Measurements from ENCODE around the gene SLC12A4. TPM values are rescaled to one million over a fixed set of nuclear protein-coding genes. Genes with fewer than 3 reads are reported as not detected.

Gene SLC12A4
- total RNA-seq, 2 donors from 2014 or later = 12.0 to 16.9 TPM

DNA sequence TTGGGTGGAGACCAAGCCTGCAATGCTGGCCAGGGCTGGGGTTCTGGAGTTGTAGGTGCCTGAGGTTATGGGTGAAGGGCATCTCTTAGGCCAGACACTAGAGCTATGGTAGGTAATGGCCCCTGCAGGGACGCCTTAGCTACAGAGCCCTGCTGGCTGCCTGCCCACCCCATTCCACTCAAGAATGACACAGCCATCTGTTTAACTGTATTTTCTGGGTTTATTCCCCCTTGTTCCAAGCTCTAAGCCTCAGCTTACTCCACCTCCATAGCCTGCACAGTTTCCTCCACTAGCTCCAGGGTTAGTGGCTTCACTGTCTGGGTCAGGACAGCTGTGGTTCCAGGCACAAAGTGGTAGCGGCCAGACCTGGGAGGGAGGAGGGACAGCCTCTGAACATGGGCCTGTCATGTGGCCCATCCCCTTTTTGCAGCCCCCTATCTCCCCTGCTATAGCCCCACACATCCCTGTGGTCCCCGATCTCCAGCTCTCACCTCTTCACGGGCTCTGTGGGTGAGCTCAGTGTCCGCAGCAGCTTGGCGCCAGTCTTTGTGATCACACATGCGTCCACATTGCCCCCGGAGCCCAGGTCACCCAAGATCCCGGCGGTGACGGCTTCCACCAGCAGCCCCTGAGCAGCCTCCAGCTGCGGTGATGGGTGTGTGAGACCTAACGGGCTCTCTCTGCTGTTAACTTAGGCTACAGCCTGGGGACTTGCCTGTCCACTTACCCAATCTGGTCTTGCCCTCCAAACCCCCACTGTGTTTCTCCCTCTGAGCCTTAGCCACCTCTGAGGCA, 33.9 kb downstream of the SLC12A4 start:
- no peak for DNase-seq

DNA sequence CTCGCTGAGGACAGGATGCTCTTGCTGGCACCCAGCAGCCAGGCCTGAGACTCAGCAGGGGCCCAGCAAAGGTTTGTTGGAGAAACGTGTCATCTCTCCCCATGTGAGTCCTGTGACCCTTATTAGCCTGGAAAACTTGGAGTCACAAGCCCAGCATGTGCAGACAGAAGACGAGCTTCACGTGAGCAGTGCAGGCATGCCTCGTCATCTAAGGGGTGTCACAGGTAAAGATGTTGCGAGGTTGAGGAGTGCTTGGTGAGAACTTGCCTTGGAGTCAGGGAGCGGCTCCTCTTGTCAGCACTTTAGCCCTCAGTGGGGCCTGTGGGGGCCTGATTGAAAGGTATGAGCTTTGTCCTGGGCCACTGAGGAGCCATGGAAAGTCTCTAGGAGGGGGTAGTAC, 34.6 kb downstream of the SLC12A4 start:
- DNase-seq = no peak
- intact Hi-C loops (cut with DNase I, micrococcal nuclease) = no loop called here
- no peak for ATAC-seq

More for the DNA sequence above, 33.9 kb downstream of the SLC12A4 start:
- intact Hi-C loops (cut with DNase I, micrococcal nuclease) = no loop called here
- ATAC-seq = no peak

GRCh38 chr16:67932462-67932840, 36.0 kb downstream of the SLC12A4 start:
- intact Hi-C loops (cut with DNase I, micrococcal nuclease) = no loop called here
- no peak for ATAC-seq

DNA sequence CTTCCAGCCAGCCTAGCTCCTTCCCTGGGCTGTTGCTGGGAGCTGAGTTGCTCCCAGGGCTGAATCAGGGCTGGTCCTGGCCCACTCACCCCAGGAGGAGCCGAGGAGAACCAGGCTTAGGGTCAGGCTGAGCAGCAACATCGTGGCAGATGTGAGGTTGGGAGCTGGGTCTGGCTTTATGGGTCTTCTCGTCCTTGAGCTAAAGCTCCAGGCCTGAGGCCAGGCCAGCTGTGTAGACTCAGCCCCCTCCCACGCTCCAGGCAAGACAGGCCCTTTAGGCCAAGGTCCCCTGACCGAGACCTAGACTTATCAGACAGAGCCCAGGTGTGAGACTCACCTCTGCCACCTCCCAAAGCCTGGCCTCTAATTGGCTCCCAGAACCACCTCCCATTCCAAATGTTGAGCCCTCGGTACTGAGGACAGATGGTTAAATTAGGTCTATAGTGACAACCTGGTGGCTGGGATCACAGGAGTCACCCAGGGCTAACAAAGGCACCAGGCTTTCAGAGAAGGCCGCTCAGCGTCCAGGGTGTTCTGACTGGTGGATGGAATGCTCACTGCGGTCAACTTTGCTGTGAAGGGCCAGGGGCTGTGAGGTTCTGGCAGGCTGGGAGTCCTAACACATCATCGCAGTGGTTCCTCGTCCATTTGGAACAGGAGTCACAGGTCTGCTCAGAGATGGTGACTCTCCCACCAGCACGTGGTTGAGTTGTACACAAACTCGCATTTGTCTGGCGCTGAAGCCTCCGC, 36.5 kb downstream of the SLC12A4 start, which contains the start of gene CTRL:
Gene CTRL (minus strand): TSS at position 151 of the 750 bp plus-strand sequence. CDS start 10 bp downstream, at position 141.
- ATAC-seq (no peak), DNase-seq (no peak)
- intact Hi-C loops (cut with DNase I, micrococcal nuclease) = no loop called here

More at GRCh38 chr16:67932462-67932840, 36.0 kb downstream of the SLC12A4 start:
- no peak for DNase-seq

GRCh38 chr16:67930678-67931211, 37.7 kb downstream of the SLC12A4 start:
- intact Hi-C loops (cut with DNase I, micrococcal nuclease) = no loop called here
- peak in 1 of 2 donors; percentile 14 for DNase-seq
- ATAC-seq = no peak

GRCh38 chr16:67930191-67930590, 38.2 kb downstream of the SLC12A4 start:
- DNase-seq (no peak), ATAC-seq (no peak)
- intact Hi-C loops (cut with DNase I, micrococcal nuclease) = no loop called here

DNA sequence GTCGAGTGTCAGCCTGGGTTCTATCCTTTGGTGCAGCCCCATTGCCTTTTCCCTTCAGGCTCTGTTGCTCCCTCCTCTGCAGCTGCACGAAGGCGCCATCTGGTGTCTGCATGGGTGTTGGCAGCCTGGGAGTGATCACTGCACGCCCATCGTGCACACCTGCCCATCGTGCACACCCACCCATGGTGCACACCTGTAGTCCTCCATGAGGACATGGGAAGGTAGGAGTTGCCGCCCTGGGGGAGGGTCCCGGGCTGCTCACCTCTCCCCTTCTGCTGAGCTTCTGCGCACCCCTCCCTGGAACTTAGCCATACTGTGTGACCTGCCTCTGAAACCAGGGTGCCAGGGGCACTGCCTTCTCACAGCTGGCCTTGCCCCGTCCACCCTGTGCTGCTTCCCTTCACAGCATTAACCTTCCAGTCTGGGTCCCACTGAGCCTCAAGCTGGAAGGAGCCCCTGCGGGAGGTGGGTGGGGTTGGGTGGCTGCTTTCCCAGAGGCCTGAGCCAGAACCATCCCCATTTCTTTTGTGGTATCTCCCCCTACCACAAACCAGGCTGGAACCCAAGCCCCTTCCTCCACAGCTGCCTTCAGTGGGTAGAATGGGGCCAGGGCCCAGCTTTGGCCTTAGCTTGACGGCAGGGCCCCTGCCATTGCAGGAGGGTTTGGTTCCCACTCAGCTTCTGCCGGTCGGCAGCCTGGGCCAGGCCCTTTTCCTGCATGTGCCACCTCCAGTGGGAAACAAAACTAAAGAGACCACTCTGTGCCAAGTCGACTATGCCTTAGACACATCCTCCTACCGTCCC, 39.7 kb downstream of the SLC12A4 start:
- DNase-seq (peak; percentile 63 to 80), ATAC-seq (peak; percentile 78)
- intact Hi-C loops (cut with DNase I, micrococcal nuclease) = loop anchor here in 1 of 2 donors (5.0 to 10.0 kb wide), 2 partner anchors 41 to 114 kb away; no protein-coding TSS in a partner anchor

DNA sequence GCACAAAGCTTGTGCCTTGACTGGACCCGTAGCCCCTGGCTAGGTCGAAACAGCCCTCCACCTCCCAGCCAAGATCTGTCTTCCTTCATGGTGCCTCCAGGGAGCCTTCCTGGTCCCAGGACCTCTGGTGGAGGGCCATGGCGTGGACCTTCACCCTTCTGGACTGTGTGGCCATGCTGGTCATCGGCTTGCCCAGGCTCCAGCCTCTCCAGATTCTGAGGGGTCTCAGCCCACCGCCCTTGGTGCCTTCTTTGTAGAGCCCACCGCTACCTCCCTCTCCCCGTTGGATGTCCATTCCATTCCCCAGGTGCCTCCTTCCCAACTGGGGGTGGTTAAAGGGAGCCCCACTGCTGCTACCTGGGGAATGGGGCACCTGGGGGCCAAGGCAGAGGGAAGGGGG, 40.3 kb downstream of the SLC12A4 start:
- DNase-seq (no peak), ATAC-seq (peak; percentile 4)
- intact Hi-C loops (cut with DNase I, micrococcal nuclease) = loop anchor here in 1 of 2 donors (5.0 to 10.0 kb wide), 2 partner anchors 41 to 113 kb away; no protein-coding TSS in a partner anchor

GRCh38 chr16:67927131-67927941, 41.1 kb downstream of the SLC12A4 start:
- DNase-seq (no peak), ATAC-seq (no peak)
- intact Hi-C loops (cut with DNase I, micrococcal nuclease) = loop anchor here in 1 of 2 donors (5.0 to 10.0 kb wide), 2 partner anchors 40 to 113 kb away; no protein-coding TSS in a partner anchor

DNA sequence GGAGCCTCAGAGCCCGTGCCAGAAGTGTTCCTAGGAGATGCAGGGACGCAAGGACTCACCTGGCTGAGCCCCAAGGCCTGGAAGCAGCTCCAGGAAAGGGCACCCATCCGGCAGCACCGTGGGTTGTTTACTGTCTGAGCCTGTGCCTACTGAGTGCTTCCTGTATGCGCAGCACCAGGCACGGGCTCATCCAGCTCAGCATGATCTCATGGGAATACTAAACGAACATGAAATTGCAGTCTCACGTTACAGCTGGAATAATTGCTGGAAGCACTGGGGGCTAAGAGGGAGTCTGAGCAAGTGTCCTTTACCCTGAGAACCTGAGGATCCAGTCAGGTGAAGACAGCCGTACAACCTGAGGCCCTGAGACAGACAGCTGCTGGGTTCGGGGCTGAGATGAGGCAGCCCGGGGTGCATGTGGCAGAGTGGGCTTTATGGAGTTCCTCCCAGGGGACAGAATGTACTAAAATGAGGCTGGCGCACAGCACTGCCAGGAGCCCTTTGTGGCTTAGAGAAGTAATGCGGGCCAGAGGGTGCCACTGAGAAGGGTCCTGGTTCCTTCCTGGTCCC, 42.2 kb downstream of the SLC12A4 start:
- no peak for DNase-seq
- ATAC-seq = no peak
- intact Hi-C loops (cut with DNase I, micrococcal nuclease) = loop anchor here in 1 of 2 donors (5.0 to 10.0 kb wide), 2 partner anchors 39 to 111 kb away; no protein-coding TSS in a partner anchor

- no peak for ATAC-seq
- DNase-seq = no peak
- intact Hi-C loops (cut with DNase I, micrococcal nuclease) = loop anchor here in 1 of 2 donors (10.0 kb wide), 1 partner anchor 110 kb away; no protein-coding TSS in a partner anchor
Observed at GRCh38 chr16:67924140-67924906, 44.1 kb downstream of the SLC12A4 start.

DNA sequence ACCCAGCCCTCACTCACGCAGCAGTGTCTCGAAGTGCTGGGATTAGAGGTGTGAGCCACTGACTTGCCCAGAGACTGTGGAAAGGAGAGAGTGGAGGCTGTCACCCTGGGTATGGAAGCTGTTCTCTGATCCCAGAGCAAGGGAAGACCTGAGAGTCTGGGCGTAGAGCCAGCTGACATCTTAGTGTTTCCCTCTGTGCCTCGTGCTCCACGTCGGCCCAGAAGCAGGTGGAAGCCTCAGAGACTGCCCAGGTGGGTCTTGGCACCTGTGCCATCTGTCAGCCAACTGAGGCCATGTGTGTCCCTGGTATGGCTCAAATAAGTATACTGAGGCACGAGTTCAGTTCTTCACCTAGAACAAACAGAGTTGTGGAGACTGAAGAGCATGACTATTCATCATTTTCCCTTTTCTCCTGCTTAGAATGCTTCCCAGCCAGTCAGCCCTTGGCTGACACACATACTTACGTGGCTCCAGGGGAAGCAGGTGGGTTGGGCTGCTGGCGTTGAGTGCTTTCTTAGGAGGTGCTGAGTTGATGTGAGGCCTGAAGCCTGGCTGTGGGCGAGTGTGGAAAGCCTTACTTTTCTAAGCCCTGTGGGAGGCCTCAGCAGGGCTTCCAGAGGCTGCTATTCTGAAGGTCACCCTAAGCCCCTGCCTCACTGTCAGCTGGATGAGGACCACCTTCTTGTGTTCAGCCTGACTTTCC, 44.9 kb downstream of the SLC12A4 start:
- intact Hi-C loops (cut with DNase I, micrococcal nuclease) = loop anchor here in 1 of 2 donors (10.0 kb wide), 1 partner anchor 109 kb away; no protein-coding TSS in a partner anchor
- ATAC-seq (no peak), DNase-seq (no peak)

GRCh38 chr16:67922740-67923139, 45.7 kb downstream of the SLC12A4 start:
- DNase-seq = no peak
- intact Hi-C loops (cut with DNase I, micrococcal nuclease) = loop anchor here in 1 of 2 donors (10.0 kb wide), 1 partner anchor 108 kb away; no protein-coding TSS in a partner anchor
- no peak for ATAC-seq

- no peak for DNase-seq
- no peak for ATAC-seq
- intact Hi-C loops (cut with DNase I, micrococcal nuclease) = loop anchor here in 1 of 2 donors (10.0 kb wide), 1 partner anchor 107 kb away; no protein-coding TSS in a partner anchor
Observed at GRCh38 chr16:67922221-67922620, 46.2 kb downstream of the SLC12A4 start.

GRCh38 chr16:67919622-67920221, 48.7 kb downstream of the SLC12A4 start:
- DNase-seq (no peak), ATAC-seq (no peak)
- intact Hi-C loops (cut with DNase I, micrococcal nuclease) = loop anchor here in 1 of 2 donors (10.0 kb wide), 1 partner anchor 105 kb away; no protein-coding TSS in a partner anchor

Measured in left colon (tissue), 2 donors.